ENCODE measurements around the gene SCFD2. TPM values are rescaled to one million over a fixed set of nuclear protein-coding genes. Genes with fewer than 3 reads are reported as not detected.

SCFD2 gene
- total and polyA plus RNA-seq, 7 donors = 3.7 to 16.6 (median 10.7) TPM

- no peaks in the 10 kb centered on the region for H3K9me3 ChIP-seq
- peaks cover 0 to 15% (median 15%) of the 10 kb centered on the region in 4 donors for H3K4me1 ChIP-seq
- peak overlapping the region; percentile 23 to 60 (median 30) for H3K27ac ChIP-seq
- TF ChIP-seq POLR2AphosphoS5 (IDR thresholded peaks at IDR 0.05) = peak in 3 of 4 donors; percentile 13 to 55 (median 51)
- no peak for TF ChIP-seq POLR2A (IDR thresholded peaks at IDR 0.05)
- DNase-seq = no peak
- no peaks in the 10 kb centered on the region for H3K36me3 ChIP-seq
- H3K27me3 ChIP-seq = no peaks in the 10 kb centered on the region
- intact Hi-C loops (cut with DNase I) = no loop called here
- H3K4me3 ChIP-seq = no peak overlapping the region
- 66 to 76% methylated on average over 12 of the region's 12 CpGs for WGBS, 2 donors
Observed at GRCh38 chr4:52824603-52825459, 541.0 kb downstream of the SCFD2 start.

DNA sequence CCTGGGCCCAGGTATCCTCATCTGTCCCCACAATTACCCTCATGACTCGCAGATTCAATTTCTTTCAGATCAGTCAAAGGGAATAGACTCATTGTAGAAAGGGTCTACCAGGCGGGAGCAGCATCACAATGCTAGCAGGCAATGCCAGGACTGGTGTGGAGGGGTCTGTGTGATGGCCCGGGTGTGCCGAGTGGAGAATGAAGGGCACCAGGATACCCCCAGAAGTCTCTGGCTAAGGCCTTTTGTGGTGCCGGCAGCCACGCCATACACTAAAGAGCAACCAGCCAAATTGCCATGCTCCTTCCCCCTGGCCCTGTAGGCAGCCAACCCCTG lies 541.6 kb downstream of the SCFD2 start:
- no peak for DNase-seq
- Histone ChIP-seq H3K27me3 (no peaks in the 10 kb centered on the region), H3K27ac (peak overlapping the region in 3 of 4 donors; percentile 23 to 60 (median 30)), H3K9me3 (no peaks in the 10 kb centered on the region), H3K4me3 (no peak overlapping the region), H3K4me1 (peaks cover 0 to 15% (median 15%) of the 10 kb centered on the region in 4 donors), H3K36me3 (no peaks in the 10 kb centered on the region)
- intact Hi-C loops (cut with DNase I) = no loop called here
- TF ChIP-seq POLR2AphosphoS5 (IDR thresholded peaks at IDR 0.05) (no peak), CTCF (IDR thresholded peaks at IDR 0.05) (no peak), POLR2A (IDR thresholded peaks at IDR 0.05) (no peak), EP300 (IDR thresholded peaks at IDR 0.05) (no peak)
- 96% methylated on average over 6 of the region's 6 CpGs for WGBS, 2 donors

- no peak overlapping the region for H3K4me3 ChIP-seq
- no peaks in the 10 kb centered on the region for H3K36me3 ChIP-seq
- H3K27ac ChIP-seq = peak overlapping the region in 1 of 4 donors; percentile 60
- peaks cover 0 to 15% (median 15%) of the 10 kb centered on the region in 4 donors for H3K4me1 ChIP-seq
- TF ChIP-seq POLR2AphosphoS5 (IDR thresholded peaks at IDR 0.05) (no peak), EP300 (IDR thresholded peaks at IDR 0.05) (no peak), CTCF (IDR thresholded peaks at IDR 0.05) (no peak), POLR2A (IDR thresholded peaks at IDR 0.05) (no peak)
- intact Hi-C loops (cut with DNase I) = no loop called here
- DNase-seq = no peak
- no peaks in the 10 kb centered on the region for H3K27me3 ChIP-seq
- WGBS, 2 donors = 75 to 76% methylated on average over 1 of the region's 1 CpG
- no peaks in the 10 kb centered on the region for H3K9me3 ChIP-seq
Observed at GRCh38 chr4:52823702-52824092, 542.2 kb downstream of the SCFD2 start.

Small RNA genes within 50 kb of the gene (small RNA-seq; reads per million reads assigned to genes)
- gene RNU6-310P = 0 reads per million in 3 donors

Other genes with a start within 250 kb of the SCFD2 start
- gene FIP1L1, start 11.6 kb upstream of the SCFD2 start, total RNA-seq = 10 to 100 TPM; 33.7 to 47.7 (median 43.7) TPM
- 10 to 100 TPM; 19.7 to 32.5 (median 28.2) TPM for gene FIP1L1, start 11.6 kb upstream of the SCFD2 start, polyA plus RNA-seq
- gene LNX1, start 225.4 kb upstream of the SCFD2 start, total RNA-seq = 1 to 10 TPM; 2.3 to 4.6 (median 2.6) TPM
- 1 to 10 TPM; 4.6 to 7.9 (median 4.8) TPM for gene LNX1, start 225.4 kb upstream of the SCFD2 start, polyA plus RNA-seq

All from sigmoid colon (tissue), 7 donors.